CD4-positive, alpha-beta T cell treated with Interleukin-6 for 4 hours (primary cell): ENCODE data around the gene OR51B2.

Experiments used
- DNase-seq: peaks from one replicate; pipeline ENCODE4 v3.0.0-alpha.2; 2020; ENCODE audit warnings: mixed read lengths

The OR51B2 gene

DNA sequence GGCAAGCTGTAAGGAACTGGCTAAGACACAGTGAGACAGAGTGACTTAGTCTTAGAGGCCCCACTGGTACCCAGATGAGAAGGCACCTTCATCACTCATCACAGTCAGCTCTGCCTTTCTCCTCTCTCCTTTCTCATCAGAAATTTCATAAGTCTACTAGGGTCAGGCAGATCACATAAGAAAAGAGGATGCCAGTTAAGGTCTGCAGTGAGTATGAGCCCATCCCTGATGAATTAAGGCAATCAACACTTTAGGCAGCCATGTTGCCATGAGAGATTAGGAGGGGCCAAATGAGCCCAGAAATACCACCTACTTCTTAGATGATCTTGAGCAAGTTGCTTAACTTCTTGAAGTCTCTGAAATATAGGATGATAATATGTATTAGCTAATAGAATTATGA is 42.5 kb downstream of the OR51B2 start:
- no peak for DNase-seq

DNA sequence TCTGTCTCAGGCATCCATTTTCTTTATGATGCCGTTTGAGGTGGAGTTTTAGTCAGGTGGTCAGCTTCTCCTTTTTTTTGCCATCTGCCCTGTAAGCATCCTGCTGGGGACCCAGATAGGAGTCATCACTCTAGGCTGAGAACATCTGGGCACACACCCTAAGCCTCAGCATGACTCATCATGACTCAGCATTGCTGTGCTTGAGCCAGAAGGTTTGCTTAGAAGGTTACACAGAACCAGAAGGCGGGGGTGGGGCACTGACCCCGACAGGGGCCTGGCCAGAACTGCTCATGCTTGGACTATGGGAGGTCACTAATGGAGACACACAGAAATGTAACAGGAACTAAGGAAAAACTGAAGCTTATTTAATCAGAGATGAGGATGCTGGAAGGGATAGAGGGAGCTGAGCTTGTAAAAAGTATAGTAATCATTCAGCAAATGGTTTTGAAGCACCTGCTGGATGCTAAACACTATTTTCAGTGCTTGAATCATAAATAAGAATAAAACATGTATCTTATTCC is 43.5 kb downstream of the OR51B2 start:
- no peak for DNase-seq

GRCh38 chr11:5279471-5280090 is 44.5 kb downstream of the OR51B2 start:
- no peak for DNase-seq

DNA sequence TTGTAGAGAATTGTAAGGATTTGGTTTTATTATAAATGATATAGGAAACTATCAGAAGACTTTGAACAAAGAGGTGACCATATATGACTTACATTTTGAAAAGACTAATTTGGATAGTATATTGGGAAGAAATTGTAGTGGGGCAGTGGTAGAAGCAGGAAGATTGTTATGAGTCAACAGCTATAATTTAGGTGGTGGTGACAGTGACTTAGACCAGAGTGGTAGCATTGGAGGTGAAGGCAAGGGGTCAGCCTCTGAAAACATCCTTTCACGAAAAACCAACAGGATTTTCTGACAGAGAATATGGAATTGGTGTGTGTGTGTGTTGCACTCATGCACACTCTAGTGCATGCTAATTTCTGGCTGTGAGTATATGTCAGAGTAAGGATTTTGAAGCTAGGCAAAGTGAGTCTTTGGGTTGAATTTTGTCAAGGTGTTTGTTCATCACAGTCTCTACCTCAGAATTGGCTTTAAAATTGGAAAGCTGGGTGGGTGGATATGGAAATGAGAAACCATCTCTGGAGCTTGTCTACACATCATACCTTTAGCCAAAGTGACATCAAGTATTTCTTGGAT is 46.2 kb downstream of the OR51B2 start:
- no peak for DNase-seq

- no peak for DNase-seq
Observed at GRCh38 chr11:5276697-5277096, 47.4 kb downstream of the OR51B2 start.

DNA sequence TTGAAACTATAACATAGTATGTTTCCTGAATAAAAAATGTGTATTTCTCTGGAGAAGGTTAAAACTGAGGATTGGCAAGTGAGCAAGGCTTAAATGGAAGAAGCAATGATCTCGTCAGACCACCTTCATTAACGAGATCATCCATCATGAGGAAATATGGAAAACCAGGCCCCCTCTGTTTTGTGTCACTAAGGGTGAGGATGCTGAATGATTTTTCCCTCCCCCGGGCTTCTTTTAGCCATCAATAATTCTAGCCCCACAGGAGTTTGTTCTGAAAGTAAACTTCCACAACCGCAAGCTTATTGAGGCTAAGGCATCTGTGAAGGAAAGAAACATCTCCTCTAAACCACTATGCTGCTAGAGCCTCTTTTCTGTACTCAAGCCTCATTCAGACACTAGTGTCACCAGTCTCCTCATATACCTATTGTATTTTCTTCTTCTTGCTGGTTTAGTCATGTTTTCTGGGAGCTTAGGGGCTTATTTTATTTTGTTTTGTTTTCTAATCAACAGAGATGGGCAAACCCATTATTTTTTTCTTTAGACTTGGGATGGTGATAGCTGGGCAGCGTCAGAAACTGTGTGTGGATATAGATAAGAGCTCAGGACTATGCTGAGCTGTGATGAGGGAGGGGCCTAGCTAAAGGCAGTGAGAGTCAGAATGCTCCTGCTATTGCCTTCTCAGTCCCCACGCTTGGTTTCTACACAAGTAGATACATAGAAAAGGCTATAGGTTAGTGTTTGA is 48.6 kb downstream of the OR51B2 start:
- DNase-seq: no peak

- DNase-seq: no peak
Observed at GRCh38 chr11:5274395-5274794, 49.7 kb downstream of the OR51B2 start.
